A549 treated with RU486 at 1 μM for 4 hours (cell line): ENCODE data around the gene GTF2F2. TPM values are rescaled to one million over a fixed set of nuclear protein-coding genes. Genes with fewer than 3 reads are reported as not detected.

ENCODE experiments used
- total RNA-seq: library from RNA; stranded (reverse); fragments of 200-300 nt; extraction: Qiagen RNA extraction; gene quantifications from 5 replicates; pipeline ENCODE4 v1.2.3, GENCODE V29; 2022; ENCODE audit warnings: low read depth

The GTF2F2 gene
- 16.3 to 23.3 TPM (median 20.8 TPM) in 5 replicates for total RNA-seq

GRCh38 chr13:45119991-45120864 is at the start of gene GTF2F2:
Gene GTF2F2 (plus strand): TSS chr13:45120510. CDS start chr13:45120656, 146 bp downstream.

GRCh38 chr13:45200701-45201232 is 80.5 kb downstream of the GTF2F2 start, which contains the start of gene KCTD4:
Gene KCTD4 (minus strand): TSS chr13:45201045. CDS start chr13:45194567, 6,478 bp downstream.

Other genes starting within 250 kb of the GTF2F2 start
- gene NUFIP1, start 131.0 kb upstream of the GTF2F2 start, total RNA-seq: 4.5 to 7.2 TPM (median 6.7 TPM) in 5 replicates
- gene GPALPP1, start 131.0 kb upstream of the GTF2F2 start, total RNA-seq: 8.1 to 16.4 TPM (median 10.8 TPM) in 5 replicates
- not detected in 5 replicates for gene KCTD4, start 80.5 kb downstream of the GTF2F2 start, total RNA-seq
- gene TPT1, start 220.7 kb downstream of the GTF2F2 start, total RNA-seq: 1,874 to 2,321 TPM (median 2,295 TPM) in 5 replicates